ENCODE results near the gene LASP1. TPM values are rescaled to one million over a fixed set of nuclear protein-coding genes. Genes with fewer than 3 reads are reported as not detected.
"Not testable (repeated sequence)": the region's sequence is repeated elsewhere in the genome, so short reads cannot be mapped to it uniquely, and the experiment has no call there.

The LASP1 gene
- total RNA-seq (2014; rRNA removed; shearing (Covaris generic)), result 73.7 and 77.6 TPM in 2 replicates
- polyA plus RNA-seq (2014; cell fraction: nucleus; rRNA removed), result 66.8 and 69.4 TPM in 2 replicates

- DNase-seq (ENCODE audit: extremely low read depth, low read depth), result peak; percentile 84
Observed at GRCh38 chr17:38869526-38870258, at the start of gene LASP1. Gene LASP1 (plus strand): TSS chr17:38870058. CDS start chr17:38870190, 132 bp downstream.

- peak; percentile 91 for DNase-seq (ENCODE audit: extremely low read depth, low read depth)
Observed at GRCh38 chr17:38824899-38825761, 44.7 kb upstream of the LASP1 start, which contains the start of gene CWC25. Gene CWC25 (minus strand): TSS chr17:38825321. CDS start chr17:38825183, 138 bp downstream.

- DNase-seq (ENCODE audit: extremely low read depth, low read depth), result no peak
Observed at GRCh38 chr17:38825762-38826247, 44.1 kb upstream of the LASP1 start.

GRCh38 chr17:38844261-38844757 is 25.5 kb upstream of the LASP1 start:
- DNase-seq (ENCODE audit: extremely low read depth, low read depth), result no peak

GRCh38 chr17:38848557-38848891 is 21.3 kb upstream of the LASP1 start:
- DNase-seq (ENCODE audit: extremely low read depth, low read depth), result no peak

GRCh38 chr17:38848939-38849605 is 20.8 kb upstream of the LASP1 start:
- no peak for DNase-seq (ENCODE audit: extremely low read depth, low read depth)

GRCh38 chr17:38850374-38850773 is 19.5 kb upstream of the LASP1 start:
- no peak for DNase-seq (ENCODE audit: extremely low read depth, low read depth)

GRCh38 chr17:38851434-38851833 is 18.4 kb upstream of the LASP1 start:
- no peak for DNase-seq (ENCODE audit: extremely low read depth, low read depth)

- no peak for DNase-seq (ENCODE audit: extremely low read depth, low read depth)
Observed at GRCh38 chr17:38852771-38853291, 17.0 kb upstream of the LASP1 start.

GRCh38 chr17:38853292-38854219 is 16.3 kb upstream of the LASP1 start, which contains the start of gene RPL23:
Gene RPL23 (minus strand): TSS chr17:38853721. CDS start chr17:38853710, 11 bp downstream.
- peak; percentile 97 for DNase-seq (ENCODE audit: extremely low read depth, low read depth)

- not testable (repeated sequence) for DNase-seq (ENCODE audit: extremely low read depth, low read depth)
Observed at GRCh38 chr17:38855101-38855714, 14.7 kb upstream of the LASP1 start.

GRCh38 chr17:38857271-38857670 is 12.6 kb upstream of the LASP1 start:
- DNase-seq (ENCODE audit: extremely low read depth, low read depth), result no peak

GRCh38 chr17:38861399-38861843 is 8.4 kb upstream of the LASP1 start:
- peak; percentile 61 for DNase-seq (ENCODE audit: extremely low read depth, low read depth)

GRCh38 chr17:38864636-38865398 is 5.0 kb upstream of the LASP1 start:
- DNase-seq (ENCODE audit: extremely low read depth, low read depth), result peak; percentile 51

- DNase-seq (ENCODE audit: extremely low read depth, low read depth), result peak; percentile 76
Observed at GRCh38 chr17:38867179-38867967, 2.5 kb upstream of the LASP1 start.

GRCh38 chr17:38867968-38868816 is 1.7 kb upstream of the LASP1 start:
- DNase-seq (ENCODE audit: extremely low read depth, low read depth), result no peak
